Panc1 (cell line): ENCODE results near the gene TFDP2. TPM values are rescaled to one million over a fixed set of nuclear protein-coding genes. Genes with fewer than 3 reads are reported as not detected.
A peak's percentile ranks its signal among the peaks of the same experiment; 100 is the strongest.

Experiments
- ATAC-seq: fragments of 200-7000 bp; cut with Tn5 transposase; 2 replicates; pipeline ENCODE4 v1.9.1; 2020; ENCODE audit warnings: mild to moderate bottlenecking, moderate library complexity
- BruUV-seq: library from RNA; stranded (reverse); fragments of 400-500 nt; replicated peaks from 2 replicates; lab custom pipeline; 2021; lab: Mats Ljungman, UMichigan
- CTCF ChIA-PET: fragments of 300-600 bp; sonication (Branson Sonifier 250); formaldehyde crosslinking; loops from one replicate; lab custom pipeline; 2022; ENCODE audit warnings: antibody characterized with exemption; lab: Charles Lee
- POLR2A ChIA-PET: fragments of 300-600 bp; sonication (Branson Sonifier 250); formaldehyde crosslinking; loops from one replicate; lab custom pipeline; 2022; ENCODE audit warnings: antibody characterized with exemption; lab: Charles Lee
- DNase-seq: peaks from one replicate; pipeline ENCODE4 v3.0.0-alpha.2; 2010; ENCODE audit warnings: low read depth, low spot score
- H3K27ac ChIP-seq: 2 replicates; pipeline ENCODE4 v1.5.1; 2011; ENCODE audit warnings: mild to moderate bottlenecking, low read length, inconsistent platforms
- H3K27me3 ChIP-seq: fragments of 200-500 bp; sonication (Bioruptor generic); 2 replicates; pipeline ENCODE4 v1.6.0; 2014; ENCODE audit warnings: low read length, inconsistent platforms; ENCODE audit not compliant: control insufficient read depth, insufficient read depth
- H3K36me3 ChIP-seq: fragments of 200-500 bp; sonication (Bioruptor generic); 2 replicates; pipeline ENCODE4 v1.5.1; 2014; ENCODE audit warnings: inconsistent platforms, mild to moderate bottlenecking, low read length, moderate library complexity; ENCODE audit not compliant: control insufficient read depth, insufficient read depth
- H3K4me1 ChIP-seq: 2 replicates; pipeline ENCODE4 v1.5.1; 2011; ENCODE audit warnings: inconsistent platforms, mild to moderate bottlenecking, low read length, moderate library complexity; ENCODE audit not compliant: control insufficient read depth, insufficient read depth
- H3K4me3 ChIP-seq, 2 experiments: 2 replicates each; pipeline ENCODE4 v1.5.1; 2011 to 2012; ENCODE audit warnings: low read depth in 2 of 2, low read length in 2 of 2, mild to moderate bottlenecking in 2 of 2, inconsistent platforms in 1 of 2, moderate library complexity in 1 of 2
- H3K9me3 ChIP-seq: fragments of 200-500 bp; sonication (Bioruptor generic); 2 replicates; pipeline ENCODE4 v1.5.1; 2014; ENCODE audit warnings: low read depth, mild to moderate bottlenecking, inconsistent platforms, low read length, moderate library complexity; ENCODE audit not compliant: control insufficient read depth, insufficient read depth
- CTCF ChIP-seq: fragments of 450-650 bp; IDR thresholded peaks from 2 replicates; pipeline ENCODE4 v1.5.1; 2017; ENCODE audit warnings: mild to moderate bottlenecking
- POLR2AphosphoS5 ChIP-seq: IDR thresholded peaks from 2 replicates; pipeline ENCODE4 v1.6.1; 2012; ENCODE audit warnings: mild to moderate bottlenecking, low read depth, low read length, moderate library complexity
- REST ChIP-seq, 2 experiments: IDR thresholded peaks; 2 replicates each; pipeline ENCODE4 v1.6.1; 2011 to 2012; ENCODE audit warnings: low read depth in 2 of 2, control low read depth in 1 of 2, low read length in 1 of 2, mild to moderate bottlenecking in 1 of 2, moderate library complexity in 1 of 2; ENCODE audit not compliant: insufficient read depth in 1 of 2
- SIN3A ChIP-seq: IDR thresholded peaks from 2 replicates; pipeline ENCODE4 v1.6.1; 2012; ENCODE audit warnings: low read depth, mild to moderate bottlenecking, low read length, moderate library complexity, borderline replicate concordance; ENCODE audit not compliant: insufficient read depth
- TCF7L2 ChIP-seq: IDR thresholded peaks from 2 replicates; pipeline ENCODE4 v1.6.1; 2011; ENCODE audit warnings: mild to moderate bottlenecking, low read depth, low read length, inconsistent platforms
- in situ Hi-C: cut with HindIII; loops from 2 replicates; pipeline ENCODE4 v1.10.0; 2016; ENCODE audit warnings: low sequenced_read_pairs, low pct_unique_long_range_greater_than_20kb
- intact Hi-C: fragments of 100-400 bp; cut with micrococcal nuclease; formaldehyde crosslinking; loops from one replicate; pipeline ENCODE4 v1.10.0; 2022; ENCODE audit not compliant: unreplicated experiment
- total RNA-seq: library from RNA; stranded (reverse); gene quantifications from one replicate; pipeline ENCODE4 v1.2.1, GENCODE V29; 2021; ENCODE audit not compliant: unreplicated experiment

Gene TFDP2
- total RNA-seq, 1 experiment from 2014 or later = 66.3 TPM

GRCh38 chr3:142154186-142154585 is 4.8 kb upstream of the TFDP2 start:
- Histone ChIP-seq H3K27me3 (no peaks in the 10 kb centered on the region; the same call in 1 of the 2 replicates), H3K27ac (no peak overlapping the region), H3K4me1 (0 out of 2 replicates have a peak, but pooled peaks cover 5% of the 10 kb centered on the region), H3K36me3 (no peaks in the 10 kb centered on the region), H3K9me3 (no peaks in the 10 kb centered on the region), H3K4me3 (no peak overlapping the region)
- DNase-seq (no peak), ATAC-seq (no peak)
- TF ChIP-seq CTCF = no peak
- TF ChIP-seq TCF7L2 = no peak
- TF ChIP-seq REST (IDR thresholded peaks at IDR 0.05; ENCODE audit: insufficient read depth in 1 of 2, low read depth in 2 of 2, low read length in 1 of 2) = no peak
- no peak for TF ChIP-seq POLR2AphosphoS5
- TF ChIP-seq SIN3A = no peak
- ChIA-PET CTCF (no interaction called here), POLR2A (no interaction called here)
- intact Hi-C loops = no loop called here
- no TSS peak for BruUV-seq
- in situ Hi-C loops = no loop called here

GRCh38 chr3:142152384-142152783 is 3.0 kb upstream of the TFDP2 start:
- H3K4me3 ChIP-seq = no peak overlapping the region
- DNase-seq (no peak), ATAC-seq (no peak)
- H3K9me3 ChIP-seq = no peaks in the 10 kb centered on the region
- in situ Hi-C loops = no loop called here
- no TSS peak for BruUV-seq
- no peaks in the 10 kb centered on the region; the same call in 1 of the 2 replicates for H3K27me3 ChIP-seq
- ChIA-PET CTCF (no interaction called here), POLR2A (no interaction called here)
- H3K4me1 ChIP-seq = peaks cover 16% of the 10 kb centered on the region
- TF ChIP-seq CTCF = peak; percentile 61
- TF ChIP-seq SIN3A = no peak
- H3K27ac ChIP-seq = no peak overlapping the region
- no peaks in the 10 kb centered on the region; the same call in 1 of the 2 replicates for H3K36me3 ChIP-seq
- intact Hi-C loops = no loop called here
